Brain microvascular endothelial cell (primary cell): Measurements from ENCODE around the gene NOL4L.

Experiments used
- DNase-seq: peaks from one replicate; pipeline ENCODE4 v3.0.0-alpha.2; 2020
- H3K27ac ChIP-seq: fragments of 250-450 bp; sonication (Bioruptor Pico); 2 replicates; pipeline ENCODE4 v1.5.1; 2020; ENCODE audit warnings: mild to moderate bottlenecking, moderate library complexity
- H3K27me3 ChIP-seq: fragments of 250-450 bp; sonication (Bioruptor Pico); replicated peaks from 2 replicates; pipeline ENCODE4 v1.5.1; 2020; ENCODE audit warnings: mild to moderate bottlenecking
- H3K36me3 ChIP-seq: fragments of 250-450 bp; sonication (Bioruptor Pico); replicated peaks from 2 replicates; pipeline ENCODE4 v1.5.1; 2020; ENCODE audit warnings: mild to moderate bottlenecking
- H3K4me3 ChIP-seq: 2 replicates; pipeline ENCODE4 v1.5.1; 2011; ENCODE audit warnings: low read depth, mild to moderate bottlenecking, control low read depth, low read length, moderate library complexity
- in situ Hi-C: cut with HindIII; loops from 2 replicates; pipeline ENCODE4 v1.10.0; 2017; ENCODE audit warnings: low sequenced_read_pairs, low pct_ligation_motif_present
- TF ChIP-seq, protein P1 (sequence below): IDR thresholded peaks from 2 replicates; pipeline ENCODE4 v1.5.1; 2011; ENCODE audit warnings: low read depth, mild to moderate bottlenecking, moderate library complexity, low read length, control low read depth, inconsistent platforms; ENCODE audit errors: missing control alignments

The NOL4L gene

DNA sequence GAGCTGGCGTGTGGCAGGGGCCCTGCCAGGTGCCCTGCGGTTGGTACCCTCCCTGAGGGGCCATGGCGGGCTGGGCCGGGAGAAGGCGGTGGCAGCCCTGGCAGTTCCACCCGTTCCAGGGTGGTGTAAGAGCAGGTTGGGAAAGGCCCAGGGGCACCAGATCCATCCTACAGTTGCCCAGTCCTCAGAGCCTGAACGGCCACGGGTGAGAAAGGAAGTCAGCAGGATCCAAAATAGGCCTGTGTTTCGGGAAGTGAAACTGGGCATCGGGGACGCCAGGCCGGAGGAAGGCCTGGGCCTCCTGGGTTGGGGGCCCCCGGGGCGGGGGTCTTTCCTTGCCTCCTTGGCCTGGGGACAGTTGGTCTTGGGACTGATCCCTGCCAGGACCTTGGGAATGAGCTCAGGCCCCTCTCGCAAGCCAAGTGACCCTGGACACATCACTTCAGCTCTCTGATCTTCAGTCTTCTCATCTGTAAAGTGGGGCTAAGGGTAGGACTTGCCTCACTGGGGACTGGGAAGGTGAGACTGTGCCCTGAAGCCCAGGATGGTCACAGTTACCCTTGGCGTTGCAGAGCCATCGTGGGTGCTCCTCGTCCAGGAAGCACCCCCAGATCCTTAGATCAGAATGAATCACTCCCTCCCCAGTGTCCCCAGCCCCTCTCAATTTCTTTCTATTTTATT is 18.1 kb upstream of the NOL4L start:
- Histone ChIP-seq H3K27me3 (peaks cover 8% of the 10 kb centered on the region), H3K36me3 (no peaks in the 10 kb centered on the region), H3K27ac (no peak overlapping the region), H3K4me3 (no peak overlapping the region)
- in situ Hi-C loops = no loop called here
- TF ChIP-seq, protein P1, sequence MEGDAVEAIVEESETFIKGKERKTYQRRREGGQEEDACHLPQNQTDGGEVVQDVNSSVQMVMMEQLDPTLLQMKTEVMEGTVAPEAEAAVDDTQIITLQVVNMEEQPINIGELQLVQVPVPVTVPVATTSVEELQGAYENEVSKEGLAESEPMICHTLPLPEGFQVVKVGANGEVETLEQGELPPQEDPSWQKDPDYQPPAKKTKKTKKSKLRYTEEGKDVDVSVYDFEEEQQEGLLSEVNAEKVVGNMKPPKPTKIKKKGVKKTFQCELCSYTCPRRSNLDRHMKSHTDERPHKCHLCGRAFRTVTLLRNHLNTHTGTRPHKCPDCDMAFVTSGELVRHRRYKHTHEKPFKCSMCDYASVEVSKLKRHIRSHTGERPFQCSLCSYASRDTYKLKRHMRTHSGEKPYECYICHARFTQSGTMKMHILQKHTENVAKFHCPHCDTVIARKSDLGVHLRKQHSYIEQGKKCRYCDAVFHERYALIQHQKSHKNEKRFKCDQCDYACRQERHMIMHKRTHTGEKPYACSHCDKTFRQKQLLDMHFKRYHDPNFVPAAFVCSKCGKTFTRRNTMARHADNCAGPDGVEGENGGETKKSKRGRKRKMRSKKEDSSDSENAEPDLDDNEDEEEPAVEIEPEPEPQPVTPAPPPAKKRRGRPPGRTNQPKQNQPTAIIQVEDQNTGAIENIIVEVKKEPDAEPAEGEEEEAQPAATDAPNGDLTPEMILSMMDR = no peak
- DNase-seq = no peak

DNA sequence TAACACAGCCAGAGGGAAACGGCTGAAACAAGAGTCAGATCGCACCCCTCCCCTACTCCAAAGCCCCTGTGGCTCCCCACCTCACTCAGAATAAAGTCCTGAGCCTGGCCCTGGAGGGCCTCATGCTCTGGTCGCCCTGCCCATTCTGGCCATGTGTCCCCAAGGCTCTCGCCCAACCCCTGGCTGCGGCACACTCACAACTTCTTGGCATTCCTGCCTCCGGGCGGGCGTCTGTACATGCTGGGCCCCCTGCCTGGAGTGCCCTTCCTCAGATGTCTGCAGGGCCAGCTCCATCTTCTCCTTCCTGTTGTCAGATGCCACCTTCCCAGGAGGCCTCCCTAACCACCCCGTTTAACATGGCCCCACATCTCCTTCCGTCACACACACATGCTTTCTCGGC is 17.1 kb upstream of the NOL4L start:
- Histone ChIP-seq H3K36me3 (no peaks in the 10 kb centered on the region), H3K4me3 (no peak overlapping the region), H3K27me3 (peaks cover 8% of the 10 kb centered on the region), H3K27ac (no peak overlapping the region)
- in situ Hi-C loops = no loop called here
- TF ChIP-seq, protein P1 = no peak
- DNase-seq = no peak

DNA sequence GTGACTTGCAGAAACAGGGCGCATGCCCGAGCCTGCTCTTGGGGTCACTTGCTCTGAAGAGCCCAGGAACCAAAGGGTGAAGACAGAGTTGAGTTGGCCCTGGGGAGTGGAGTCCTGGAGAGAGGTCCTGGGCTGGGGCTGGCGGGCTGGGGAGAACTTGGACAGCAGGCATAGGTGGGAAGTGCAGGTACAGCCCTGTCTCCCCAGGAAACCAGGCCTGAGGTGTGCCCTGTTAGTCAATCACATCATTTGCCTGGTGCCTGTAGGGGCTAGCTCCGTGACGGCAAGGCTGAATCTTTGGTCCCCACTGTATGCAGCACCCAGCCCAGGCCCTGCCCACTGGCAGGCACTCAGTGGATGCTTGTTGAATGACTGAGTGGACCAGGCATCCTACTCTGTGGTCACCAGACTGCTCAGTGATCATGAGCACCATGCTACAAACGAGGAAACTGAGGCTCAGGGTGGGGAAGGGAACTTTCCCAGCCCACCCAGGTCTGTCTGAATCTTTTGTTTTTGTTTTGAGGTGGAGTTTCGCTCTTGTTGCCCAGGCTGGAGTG is 15.6 kb upstream of the NOL4L start:
- in situ Hi-C loops = no loop called here
- no peak overlapping the region for H3K27ac ChIP-seq
- TF ChIP-seq, protein P1 = no peak
- H3K4me3 ChIP-seq = no peak overlapping the region
- peaks cover 4% of the 10 kb centered on the region for H3K27me3 ChIP-seq
- no peak for DNase-seq
- no peaks in the 10 kb centered on the region for H3K36me3 ChIP-seq

DNA sequence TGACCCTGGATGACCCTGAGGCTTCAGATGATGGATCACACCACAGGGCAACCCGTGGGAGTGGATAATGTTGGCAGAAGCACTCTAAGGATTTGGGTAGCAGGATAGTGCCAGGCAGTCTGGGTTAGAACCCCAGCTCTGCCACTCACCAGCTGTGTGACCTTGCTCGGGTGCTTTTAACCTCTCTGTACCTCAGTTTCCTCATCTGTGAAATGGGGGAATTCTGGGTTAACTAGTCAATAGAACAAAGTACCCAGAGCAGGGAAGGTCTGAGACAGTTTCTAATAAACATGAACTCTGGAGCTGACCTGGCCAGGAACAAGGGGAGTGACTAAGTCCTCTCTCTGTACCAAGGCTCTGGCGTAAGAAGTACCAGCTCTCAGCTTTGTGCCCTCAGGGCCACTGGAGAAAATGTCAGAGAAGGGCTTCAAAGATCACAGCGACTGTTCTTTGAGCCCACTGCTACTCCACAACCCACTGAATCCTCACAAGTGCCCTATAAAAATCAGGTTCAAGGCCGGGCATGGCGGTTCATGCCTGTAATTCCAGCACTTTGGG is 14.7 kb upstream of the NOL4L start:
- Histone ChIP-seq H3K36me3 (no peaks in the 10 kb centered on the region), H3K27me3 (no peaks in the 10 kb centered on the region), H3K4me3 (no peak overlapping the region), H3K27ac (no peak overlapping the region)
- TF ChIP-seq, protein P1 = no peak
- in situ Hi-C loops = no loop called here
- DNase-seq = no peak

DNA sequence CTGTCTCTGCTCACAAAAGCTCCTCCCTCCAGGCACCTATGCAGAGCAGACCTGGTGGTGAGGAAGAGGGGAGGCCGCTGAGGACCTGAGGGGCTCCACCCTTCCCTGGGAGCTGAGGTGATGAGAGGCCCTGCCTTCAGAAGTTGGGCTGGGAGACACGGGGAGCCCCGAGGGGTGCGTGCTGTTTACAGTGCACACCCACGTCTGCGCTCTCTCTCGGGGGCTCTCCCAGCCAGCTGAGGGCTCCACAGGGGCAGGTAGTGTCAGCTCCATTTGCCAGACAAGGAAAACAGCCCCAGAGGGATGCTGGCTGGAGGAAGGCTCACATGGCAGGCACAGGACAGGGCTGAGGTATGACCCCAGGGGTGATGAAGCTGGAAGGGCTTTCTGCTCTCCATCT is 13.5 kb upstream of the NOL4L start:
- H3K4me3 ChIP-seq = no peak overlapping the region
- TF ChIP-seq, protein P1 = no peak
- H3K27me3 ChIP-seq = no peaks in the 10 kb centered on the region
- in situ Hi-C loops = no loop called here
- H3K27ac ChIP-seq = no peak overlapping the region
- DNase-seq = no peak
- no peaks in the 10 kb centered on the region for H3K36me3 ChIP-seq
